Measurements from ENCODE around the gene GLB1L2.

The GLB1L2 gene

GRCh38 chr11:134407923-134408322 is 76.1 kb downstream of the GLB1L2 start:
- no peak for DNase-seq

- no peak for DNase-seq
Observed at GRCh38 chr11:134409552-134410429, 78.0 kb downstream of the GLB1L2 start.

GRCh38 chr11:134410766-134411165 is 79.0 kb downstream of the GLB1L2 start:
- no peak for DNase-seq

GRCh38 chr11:134412203-134413042 is 80.6 kb downstream of the GLB1L2 start, which contains the start of gene B3GAT1:
TSS of gene B3GAT1 (minus strand) at chr11:134412242. CDS start at chr11:134387659, 24,583 bp downstream.
- DNase-seq, result no peak

GRCh38 chr11:134413043-134413825 is 81.4 kb downstream of the GLB1L2 start:
- no peak for DNase-seq

- no peak for DNase-seq
Observed at GRCh38 chr11:134413826-134414731, 82.3 kb downstream of the GLB1L2 start.

- no peak for DNase-seq
Observed at GRCh38 chr11:134414766-134415765, 83.3 kb downstream of the GLB1L2 start.

GRCh38 chr11:134416726-134417125 is 84.9 kb downstream of the GLB1L2 start:
- no peak for DNase-seq

GRCh38 chr11:134417871-134418840 is 86.4 kb downstream of the GLB1L2 start:
- DNase-seq, result no peak

- no peak for DNase-seq
Observed at GRCh38 chr11:134423106-134423505, 91.3 kb downstream of the GLB1L2 start.

GRCh38 chr11:134425413-134425812 is 93.6 kb downstream of the GLB1L2 start:
- DNase-seq, result no peak

All from T-helper 9 cell (primary cell).